Erythroblast (primary cell): Measurements from ENCODE around the gene FSD1L.

Experiments
- GATA1 ChIP-seq: IDR thresholded peaks from 2 replicates; pipeline ENCODE4 v1.6.1; 2011; ENCODE audit warnings: low read depth, mild to moderate bottlenecking, control low read depth, low read length, moderate library complexity
- POLR2A ChIP-seq: IDR thresholded peaks from 2 replicates; pipeline ENCODE4 v1.6.1; 2011; ENCODE audit warnings: mild to moderate bottlenecking, low read length

- no peak for TF ChIP-seq POLR2A
- no peak for TF ChIP-seq GATA1
These were observed 9.9 kb downstream of the FSD1L start for GRCh38 chr9:105457560-105458294.
